Measurements from ENCODE around the gene SCN1A. TPM values are rescaled to one million over a fixed set of nuclear protein-coding genes. Genes with fewer than 3 reads are reported as not detected.

Gene SCN1A
- total and polyA plus RNA-seq, 2 of the 4 experiments (the other 2 are of a cell fraction), result under 0.01 TPM; not detected in 1

- ATAC-seq (ENCODE audit: low read depth), result no peak
- H3K36me3 ChIP-seq (ENCODE audit: control insufficient read depth, insufficient read depth, low read length), result no peaks in the 10 kb centered on the region
- in situ Hi-C loops (cut with MboI; ENCODE audit: low sequenced_read_pairs) (no loop called here), intact Hi-C loops (cut with micrococcal nuclease) (no loop called here), dilution Hi-C loops (cut with HindIII; ENCODE audit: low sequenced_read_pairs, unreplicated experiment) (no loop called here)
- H3K4me2 ChIP-seq (ENCODE audit: low read depth, low read length), result no peak overlapping the region
- H2AFZ ChIP-seq (replicated peaks; ENCODE audit: low read length, poor library complexity), result no peak overlapping the region
- no peak overlapping the region for H2AK5ac ChIP-seq (ENCODE audit: low read depth, low read length)
- H3K56ac ChIP-seq (ENCODE audit: extremely low read depth, insufficient read depth, low read length), result no peak overlapping the region
- no peak overlapping the region for H2BK5ac ChIP-seq (ENCODE audit: low read depth, low read length, poor library complexity, severe bottlenecking)
- H3K9ac ChIP-seq (ENCODE audit: low read depth, low read length), result no peak overlapping the region
- H2AK9ac ChIP-seq (replicated peaks; ENCODE audit: low read depth, low read length, poor library complexity), result no peak overlapping the region
- H3K4me3 ChIP-seq (ENCODE audit: insufficient read depth, low read depth, low read length), result no peak overlapping the region
- no peaks in the 10 kb centered on the region for H4K20me1 ChIP-seq (ENCODE audit: insufficient read depth, low read length)
- no peak overlapping the region for H3K18ac ChIP-seq (ENCODE audit: low read depth, low read length)
- no peaks in the 10 kb centered on the region for H3K4me1 ChIP-seq (ENCODE audit: control insufficient read depth, insufficient read depth, low read length)
- no peak overlapping the region; the same call in 1 of the 2 replicates for H3K14ac ChIP-seq (replicated peaks; ENCODE audit: low read depth, low read length)
- no peak overlapping the region for H3K4ac ChIP-seq (ENCODE audit: low read depth, low read length)
- no peak overlapping the region for H4K91ac ChIP-seq (ENCODE audit: insufficient read depth, low read depth, low read length)
- no TSS peak for BruUV-seq (replicated peaks)
- no CpG with 5 or more reads among the region's 1 CpG for WGBS, 2 experiments (ENCODE audit: extremely low coverage in 2 of 2, insufficient read length in 1 of 2)
- H2BK15ac ChIP-seq (ENCODE audit: low read depth, low read length), result no peak overlapping the region
- DNase-seq, result no peak
- H4K8ac ChIP-seq (ENCODE audit: low read depth in 2 of 2, low read length in 2 of 2), result no peak overlapping the region
- H2BK20ac ChIP-seq (ENCODE audit: low read depth, low read length), result no peak overlapping the region
- no peak overlapping the region for H3K27ac ChIP-seq (ENCODE audit: insufficient read depth, low read length)
- CTCF ChIA-PET, result no interaction called here
- H3K23ac ChIP-seq (ENCODE audit: low read depth, low read length), result no peak overlapping the region
- POLR2A ChIA-PET (ENCODE audit: unreplicated experiment), result no interaction called here
- TF ChIP-seq ELK1 (IDR thresholded peaks at IDR 0.05; ENCODE audit: borderline replicate concordance, low read depth, low read length) (no peak), RAD21 (IDR thresholded peaks at IDR 0.05; ENCODE audit: low read length) (no peak), CTCF (conservative IDR thresholded peaks at IDR 0.05; ENCODE audit: low read depth, low read length) (no peak)
- no peaks in the 10 kb centered on the region for H3K27me3 ChIP-seq (ENCODE audit: control insufficient read depth, insufficient read depth, low read length)
- H3K9me1 ChIP-seq (ENCODE audit: insufficient read depth, low read length), result no peaks in the 10 kb centered on the region
- no peak overlapping the region for H4K5ac ChIP-seq (ENCODE audit: low read depth, low read length)
- H3K9me3 ChIP-seq (ENCODE audit: control insufficient read depth, insufficient read depth, low read length), result no peaks in the 10 kb centered on the region
- no peak overlapping the region for H2BK120ac ChIP-seq (ENCODE audit: low read depth, low read length)
- no peaks in the 10 kb centered on the region for H3K79me1 ChIP-seq (ENCODE audit: low read depth in 1 of 2, low read length in 2 of 2)
Observed at GRCh38 chr2:166041613-166042012, 86.2 kb downstream of the SCN1A start.
